Stimulated activated CD4-positive, alpha-beta T cell treated with anti-CD3 and anti-CD28 coated beads, Interleukin-15, amount 100 ng/mL, for 48 hours (primary cell): ENCODE measurements around the gene NOTCH2.
A peak's percentile ranks its signal among the peaks of the same experiment; 100 is the strongest.
"Not testable (repeated sequence)": the region's sequence is repeated elsewhere in the genome, so short reads cannot be mapped to it uniquely, and the experiment has no call there.

Experiments
- DNase-seq, 2 donors: peaks; one replicate each; pipeline ENCODE4 v3.0.0-alpha.2; 2020; ENCODE audit warnings: low read depth in 2 of 2

The NOTCH2 gene

GRCh38 chr1:120069067-120069919 is at the start of gene NOTCH2:
Gene NOTCH2 (minus strand): TSS chr1:120069662. CDS start chr1:120069406, 256 bp downstream.
- peak; percentile 41 to 48 for DNase-seq

GRCh38 chr1:120117371-120118177 is 48.1 kb upstream of the NOTCH2 start:
- DNase-seq: not testable (repeated sequence)

- not testable (repeated sequence) for DNase-seq
Observed at GRCh38 chr1:120116094-120116493, 46.6 kb upstream of the NOTCH2 start.

- DNase-seq: not testable (repeated sequence)
Observed at GRCh38 chr1:120113134-120113533, 43.7 kb upstream of the NOTCH2 start.

- not testable (repeated sequence) for DNase-seq
Observed at GRCh38 chr1:120112212-120112611, 42.8 kb upstream of the NOTCH2 start.

- DNase-seq: not testable (repeated sequence)
Observed at GRCh38 chr1:120111771-120112170, 42.3 kb upstream of the NOTCH2 start.

- not testable (repeated sequence) for DNase-seq
Observed at GRCh38 chr1:120111008-120111407, 41.5 kb upstream of the NOTCH2 start.

- DNase-seq: not testable (repeated sequence)
Observed at GRCh38 chr1:120109656-120110055, 40.2 kb upstream of the NOTCH2 start.

GRCh38 chr1:120109180-120109579 is 39.7 kb upstream of the NOTCH2 start:
- not testable (repeated sequence) for DNase-seq

GRCh38 chr1:120105288-120105687 is 35.8 kb upstream of the NOTCH2 start:
- DNase-seq: not testable (repeated sequence)

GRCh38 chr1:120103768-120104167 is 34.3 kb upstream of the NOTCH2 start:
- not testable (repeated sequence) for DNase-seq

- DNase-seq: not testable (repeated sequence)
Observed at GRCh38 chr1:120101593-120101992, 32.1 kb upstream of the NOTCH2 start.

GRCh38 chr1:120100590-120100989 is 31.1 kb upstream of the NOTCH2 start:
- not testable (repeated sequence) for DNase-seq

- DNase-seq: not testable (repeated sequence)
Observed at GRCh38 chr1:120098986-120099759, 29.7 kb upstream of the NOTCH2 start.

GRCh38 chr1:120096981-120097545 is 27.6 kb upstream of the NOTCH2 start:
- DNase-seq: not testable (repeated sequence)

GRCh38 chr1:120093548-120094181 is 24.2 kb upstream of the NOTCH2 start:
- DNase-seq: not testable (repeated sequence)

- not testable (repeated sequence) for DNase-seq
Observed at GRCh38 chr1:120092232-120093218, 23.1 kb upstream of the NOTCH2 start.

- not testable (repeated sequence) for DNase-seq
Observed at GRCh38 chr1:120090830-120091229, 21.4 kb upstream of the NOTCH2 start.

GRCh38 chr1:120087959-120088358 is 18.5 kb upstream of the NOTCH2 start:
- DNase-seq: peak in 1 of 2 donors; percentile 15

GRCh38 chr1:120069920-120070214 is 405 bp upstream of the NOTCH2 start:
- DNase-seq: not testable (repeated sequence)
